GM21360 (cell line): ENCODE measurements around the gene PPP2R5B.
A peak's percentile ranks its signal among the peaks of the same experiment; 100 is the strongest.

Experiments
- ATAC-seq: cut with Tn5 transposase; IDR thresholded peaks from one replicate; pipeline ENCODE4 v1.9.1; 2021; ENCODE audit warnings: mild to moderate bottlenecking, moderate library complexity; ENCODE audit not compliant: unreplicated experiment

Gene PPP2R5B

DNA sequence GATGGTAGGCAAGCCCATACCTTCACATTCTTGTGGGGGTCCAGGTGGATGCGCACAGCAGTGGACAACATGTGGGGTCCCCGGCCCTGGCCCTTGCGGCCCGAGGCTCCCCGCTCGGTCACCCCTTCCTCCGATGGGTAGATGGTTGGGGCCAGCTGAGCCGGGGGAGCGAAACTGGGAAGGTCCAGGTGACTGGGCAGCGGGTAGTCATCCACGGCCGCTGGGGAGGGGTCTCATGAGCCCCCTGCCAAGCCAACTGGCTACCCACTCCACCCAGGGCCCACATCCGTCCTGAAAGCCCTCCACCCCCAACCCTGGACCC lies 18.2 kb upstream of the PPP2R5B start:
- no peak for ATAC-seq

DNA sequence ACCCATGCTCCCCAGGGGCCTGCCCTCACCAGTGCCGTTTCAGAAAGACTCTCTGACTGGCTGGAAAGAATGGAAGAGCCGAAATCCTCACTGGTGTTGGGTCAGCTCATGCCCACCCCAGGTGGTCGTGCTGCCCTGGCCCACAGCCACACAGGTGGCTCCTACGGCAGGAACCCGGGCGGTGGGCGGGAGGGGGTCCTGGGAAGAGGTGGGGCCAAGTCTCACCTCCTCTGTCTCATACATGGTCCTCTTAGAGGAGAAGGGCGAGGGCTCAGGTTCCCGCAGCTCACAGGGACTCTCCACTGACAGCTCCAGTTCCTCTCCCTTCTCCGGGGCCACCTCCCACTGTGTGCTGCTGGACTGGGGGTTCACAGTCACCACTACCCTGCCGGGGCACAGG lies 15.7 kb upstream of the PPP2R5B start:
- no peak for ATAC-seq

- no peak for ATAC-seq
Measured at GRCh38 chr11:64909653-64910343, 14.7 kb upstream of the PPP2R5B start.

DNA sequence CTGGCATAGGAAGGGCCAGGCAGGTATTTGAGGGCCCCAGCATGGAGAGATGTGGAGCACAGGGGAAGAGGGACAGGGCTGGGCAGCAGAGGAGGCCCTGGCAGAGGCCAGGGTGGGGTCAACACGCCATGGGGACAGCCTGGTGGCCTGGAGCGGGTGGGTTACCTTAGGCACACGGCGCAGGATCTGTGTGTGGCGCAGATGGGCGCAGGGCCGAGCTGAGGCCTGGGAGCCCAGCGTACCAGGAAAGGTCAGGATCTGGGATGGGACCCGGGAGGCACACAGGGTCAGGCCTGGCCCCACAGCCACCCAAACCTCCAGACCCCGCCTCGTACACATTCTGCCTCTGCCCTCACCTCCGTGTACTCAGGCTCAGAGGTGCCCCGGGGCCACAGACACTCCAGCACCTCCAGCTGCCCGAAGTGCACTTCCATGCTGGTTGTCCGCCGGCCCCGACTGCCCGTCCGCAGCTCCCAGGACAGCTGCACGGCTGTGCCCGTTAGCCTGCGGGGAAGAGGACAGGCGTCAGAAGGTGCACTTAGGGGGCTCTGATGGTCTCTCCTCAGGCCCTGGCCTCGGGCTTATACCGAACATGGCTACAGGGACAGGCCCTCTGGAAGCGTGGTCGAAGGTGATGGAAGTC lies 13.9 kb upstream of the PPP2R5B start:
- ATAC-seq, result no peak

DNA sequence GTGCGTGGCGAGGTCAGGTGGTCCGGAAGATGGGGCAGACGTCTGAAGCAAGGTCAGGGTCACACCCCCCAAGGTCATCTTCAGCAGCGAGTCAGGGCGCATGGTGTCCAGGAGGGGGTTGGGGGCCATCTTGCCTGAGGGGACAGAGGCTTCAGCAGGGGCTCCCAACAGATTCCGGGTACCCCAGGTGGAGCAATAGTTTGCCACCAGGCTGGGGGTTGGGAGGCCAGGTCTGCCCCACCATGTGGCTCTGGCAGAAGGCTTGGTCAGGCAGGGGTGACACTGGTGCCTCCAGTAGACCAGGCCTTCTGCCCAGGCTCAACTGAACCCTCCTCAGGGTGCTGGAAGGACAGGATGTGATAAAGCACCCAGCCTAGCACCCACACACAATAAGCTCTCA lies 13.3 kb upstream of the PPP2R5B start:
- ATAC-seq, result no peak

DNA sequence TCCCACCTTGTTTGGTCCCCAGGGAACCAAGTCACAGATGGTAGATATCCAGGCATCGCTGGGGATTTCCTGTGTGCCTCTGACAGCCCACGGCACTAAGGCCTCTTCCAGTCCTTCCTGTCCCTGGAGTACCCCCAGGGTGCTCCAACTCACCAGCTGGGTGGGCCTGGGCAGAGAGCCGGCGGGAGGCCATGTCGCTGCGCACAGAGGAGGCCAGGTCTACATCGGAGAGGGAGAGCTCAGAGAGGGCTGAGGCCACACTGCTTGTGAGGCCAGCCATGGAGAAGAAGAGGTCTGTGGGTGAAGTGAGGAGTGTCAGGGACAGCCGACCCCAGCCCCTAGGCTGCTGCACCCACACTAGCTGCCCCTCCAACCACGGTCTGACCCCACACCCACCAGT lies 12.8 kb upstream of the PPP2R5B start:
- no peak for ATAC-seq

- no peak for ATAC-seq
Measured at GRCh38 chr11:64913171-64913727, 11.2 kb upstream of the PPP2R5B start.

- ATAC-seq, result no peak
Measured at GRCh38 chr11:64914123-64914522, 10.4 kb upstream of the PPP2R5B start.

DNA sequence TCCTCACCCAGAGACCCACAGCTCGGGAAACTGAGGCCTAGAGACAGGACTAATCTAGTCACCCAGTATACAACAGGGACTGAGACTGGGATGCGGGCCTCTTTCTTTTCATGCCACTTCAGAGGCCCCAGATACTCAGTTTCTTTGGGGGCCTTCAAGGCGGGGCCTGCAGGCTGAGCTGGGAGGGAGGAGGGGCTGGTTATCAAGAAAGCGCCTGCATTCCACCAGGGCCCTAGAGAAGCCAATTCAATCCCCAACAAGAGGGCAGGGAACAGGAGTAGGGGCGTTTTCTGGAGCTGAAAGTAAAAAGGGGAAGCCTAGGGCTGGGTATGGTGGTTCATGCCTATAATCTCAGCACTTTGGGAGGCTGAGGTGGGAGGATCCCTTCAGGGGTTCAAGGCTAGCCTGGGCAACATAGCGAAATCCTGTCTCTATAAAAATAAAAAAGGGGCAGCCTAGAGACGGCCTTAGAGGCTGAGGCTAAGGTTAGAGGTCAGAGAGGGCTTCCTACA lies 9.1 kb upstream of the PPP2R5B start:
- no peak for ATAC-seq

GRCh38 chr11:64916040-64916774 lies 8.3 kb upstream of the PPP2R5B start:
- ATAC-seq, result no peak

- ATAC-seq, result peak; percentile 91
Measured at GRCh38 chr11:64916775-64917662, 7.5 kb upstream of the PPP2R5B start, which contains the start of gene ATG2A. TSS of gene ATG2A (minus strand) at chr11:64917209. CDS start at chr11:64917135, 74 bp downstream.

- ATAC-seq, result no peak
Measured at GRCh38 chr11:64917663-64917995, 6.9 kb upstream of the PPP2R5B start.

- ATAC-seq, result no peak
Measured at GRCh38 chr11:64918017-64918416, 6.5 kb upstream of the PPP2R5B start.

DNA sequence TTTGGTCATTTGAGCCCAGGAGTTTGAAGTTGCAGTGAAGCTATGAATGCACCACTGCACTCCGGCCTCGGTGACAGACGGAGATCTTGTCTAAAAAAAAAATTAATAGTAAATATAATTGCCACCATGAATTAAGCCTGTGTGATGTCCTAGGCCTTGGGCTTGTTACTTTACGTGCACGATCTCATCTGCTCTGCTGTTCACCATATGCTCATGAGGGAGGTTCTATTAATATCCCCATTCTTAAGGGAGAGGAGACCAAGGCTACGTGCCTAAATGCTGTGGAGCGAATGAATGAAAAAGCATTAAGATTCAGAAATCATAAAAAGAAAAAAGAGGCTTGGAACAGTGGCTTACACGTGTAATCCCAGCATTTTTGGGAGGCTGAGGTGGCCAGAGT lies 4.9 kb upstream of the PPP2R5B start:
- ATAC-seq, result no peak

GRCh38 chr11:64920124-64920523 lies 4.4 kb upstream of the PPP2R5B start:
- ATAC-seq, result no peak

GRCh38 chr11:64921384-64921783 lies 3.1 kb upstream of the PPP2R5B start:
- ATAC-seq, result no peak

GRCh38 chr11:64923151-64923661 lies 1.3 kb upstream of the PPP2R5B start:
- no peak for ATAC-seq

DNA sequence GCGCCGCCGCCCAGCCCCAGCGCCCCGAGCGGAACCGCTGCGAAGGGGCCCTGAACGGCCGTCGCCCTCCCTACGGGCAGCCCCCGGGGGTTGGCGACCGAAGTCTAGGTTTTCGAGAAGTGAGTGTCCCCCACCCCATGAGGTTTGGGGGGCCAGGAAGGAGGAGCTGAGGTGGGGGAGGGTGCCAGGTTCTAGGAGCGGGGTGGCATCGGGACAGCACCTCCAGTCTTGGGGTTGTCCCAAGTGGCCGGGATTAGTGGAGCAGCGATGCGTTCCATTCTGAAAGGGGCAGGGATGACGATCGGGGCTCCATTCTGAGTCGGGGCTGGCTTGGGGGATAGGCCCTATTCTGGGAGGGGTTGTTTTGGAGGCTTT lies 408 bp downstream of the PPP2R5B start:
- ATAC-seq, result no peak

DNA sequence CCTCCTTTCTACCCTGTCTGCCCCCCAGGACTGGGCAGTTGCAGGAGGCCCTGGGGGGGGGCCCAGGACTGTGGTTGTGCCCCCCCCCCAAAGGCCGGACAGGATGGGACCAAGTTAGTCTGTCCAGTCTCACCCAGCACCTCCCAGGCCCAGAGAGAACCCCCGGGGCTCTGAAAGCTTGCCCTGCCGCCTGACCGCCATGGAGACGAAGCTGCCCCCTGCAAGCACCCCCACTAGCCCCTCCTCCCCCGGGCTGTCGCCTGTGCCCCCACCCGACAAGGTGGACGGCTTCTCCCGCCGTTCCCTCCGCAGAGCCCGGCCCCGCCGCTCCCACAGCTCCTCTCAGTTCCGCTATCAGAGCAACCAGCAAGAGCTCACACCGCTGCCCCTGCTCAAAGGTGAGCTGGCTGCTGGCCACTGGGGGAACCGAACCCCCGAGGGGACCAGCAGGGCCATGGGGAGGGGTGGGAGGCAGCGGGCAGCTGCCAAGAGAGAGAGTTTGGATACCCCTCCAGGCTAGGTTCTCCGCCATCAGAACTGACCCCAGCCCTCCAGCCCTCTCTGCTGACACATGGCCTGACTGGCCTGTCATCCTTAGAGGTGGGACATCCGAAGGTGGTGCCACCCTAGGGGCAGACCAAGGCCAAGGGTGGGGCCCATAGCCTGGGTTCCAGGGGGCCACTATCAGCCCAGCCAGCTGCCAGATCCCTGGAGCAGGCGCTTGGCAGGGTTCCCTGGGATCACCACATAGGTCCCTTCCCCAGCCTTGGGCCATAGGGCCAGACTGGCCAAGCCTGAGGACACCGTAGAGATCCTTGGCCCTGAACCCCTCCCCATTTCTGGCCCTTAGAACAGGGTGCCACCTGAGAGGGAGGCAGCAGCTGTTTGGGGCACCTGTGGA lies 1.3 kb downstream of the PPP2R5B start:
- no peak for ATAC-seq

DNA sequence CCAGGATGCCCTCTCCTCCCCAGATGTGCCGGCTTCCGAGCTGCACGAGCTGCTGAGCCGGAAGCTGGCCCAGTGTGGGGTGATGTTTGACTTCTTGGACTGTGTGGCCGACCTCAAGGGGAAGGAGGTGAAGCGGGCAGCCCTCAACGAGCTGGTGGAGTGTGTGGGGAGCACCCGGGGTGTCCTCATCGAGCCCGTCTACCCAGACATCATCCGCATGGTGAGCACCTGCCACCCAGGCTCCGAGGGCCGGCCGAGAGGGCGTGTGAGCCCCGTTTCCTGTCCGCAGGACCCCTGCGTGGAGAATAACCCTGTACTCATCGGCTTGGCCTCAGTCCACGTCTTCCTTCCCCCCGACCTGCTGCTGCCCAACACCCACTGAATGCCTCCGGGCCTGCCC lies 2.2 kb downstream of the PPP2R5B start:
- ATAC-seq, result no peak
